Activated naive CD4-positive, alpha-beta T cell treated with anti-CD3 and anti-CD28 coated beads for 36 hours (primary cell): Measurements from ENCODE around the gene CFAP126. TPM values are rescaled to one million over a fixed set of nuclear protein-coding genes. Genes with fewer than 3 reads are reported as not detected.

Experiments
- CTCF ChIA-PET: fragments of 350-600 bp; sonication (Branson Sonifier 250); formaldehyde crosslinking; loops from one replicate; lab custom pipeline; 2021; ENCODE audit warnings: antibody characterized with exemption; lab: Charles Lee
- DNase-seq: peaks from one replicate; pipeline ENCODE4 v3.0.0-alpha.2; 2020
- H3K27ac Mint-ChIP-seq: one replicate; pipeline ENCODE4 v1.8.0; 2021; ENCODE audit warnings: mild to moderate bottlenecking, mixed read lengths
- H3K27me3 Mint-ChIP-seq: one replicate; pipeline ENCODE4 v1.8.0; 2021; ENCODE audit warnings: low read depth, mixed read lengths
- H3K36me3 Mint-ChIP-seq: one replicate; pipeline ENCODE4 v1.8.0; 2021; ENCODE audit warnings: low read depth, mixed read lengths
- H3K4me1 Mint-ChIP-seq: one replicate; pipeline ENCODE4 v1.8.0; 2021; ENCODE audit warnings: low read depth, mixed read lengths
- H3K4me3 Mint-ChIP-seq: one replicate; pipeline ENCODE4 v1.8.0; 2021; ENCODE audit warnings: mild to moderate bottlenecking, moderate library complexity, mixed read lengths
- H3K9me3 Mint-ChIP-seq: one replicate; pipeline ENCODE4 v1.8.0; 2021; ENCODE audit warnings: mixed read lengths
- intact Hi-C: fragments of 100-400 bp; cut with micrococcal nuclease; formaldehyde crosslinking; loops from one replicate; pipeline ENCODE4 v1.15.1; 2023
- total RNA-seq, 2 experiments: library from RNA; stranded (reverse); gene quantifications; one replicate each; pipeline ENCODE4 v1.2.3, GENCODE V29; 2021

The CFAP126 gene
- total RNA-seq, 2 experiments from 2014 or later, result not detected

DNA sequence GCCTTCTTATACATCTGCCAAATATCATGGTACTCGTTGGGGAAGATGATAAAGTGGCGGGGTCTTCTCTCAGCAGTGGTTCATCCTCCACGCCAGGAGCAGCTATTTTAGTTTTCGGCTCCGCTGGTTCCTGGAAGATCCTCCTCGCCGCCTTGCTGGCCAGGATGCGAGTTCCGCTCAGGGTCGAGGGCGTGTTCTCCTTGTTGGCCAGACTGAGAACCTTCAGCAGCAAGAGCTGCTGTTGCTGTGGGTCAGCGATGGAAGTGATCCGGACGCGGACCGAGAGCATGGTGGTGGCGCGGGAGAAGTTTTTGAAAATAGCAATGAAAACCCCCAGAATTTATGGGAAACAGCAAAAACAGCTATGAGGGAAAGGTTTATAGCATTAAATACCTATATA, 11.4 kb upstream of the CFAP126 start:
- CTCF ChIA-PET, result interaction anchor here (1.0 to 9.2 kb wide), 4 partner anchors 150 to 187 kb away, joined by 3 to 179 read pairs (median 4); partner anchors contain the start of gene TOMM40L
- no peak overlapping the region for H3K27ac Mint-ChIP-seq
- H3K4me1 Mint-ChIP-seq, result peaks cover 3% of the 10 kb centered on the region
- DNase-seq, result no peak
- no peak overlapping the region for H3K4me3 Mint-ChIP-seq
- no peaks in the 10 kb centered on the region for H3K36me3 Mint-ChIP-seq
- H3K27me3 Mint-ChIP-seq, result no peaks in the 10 kb centered on the region
- intact Hi-C loops, result no loop called here
- no peaks in the 10 kb centered on the region for H3K9me3 Mint-ChIP-seq

DNA sequence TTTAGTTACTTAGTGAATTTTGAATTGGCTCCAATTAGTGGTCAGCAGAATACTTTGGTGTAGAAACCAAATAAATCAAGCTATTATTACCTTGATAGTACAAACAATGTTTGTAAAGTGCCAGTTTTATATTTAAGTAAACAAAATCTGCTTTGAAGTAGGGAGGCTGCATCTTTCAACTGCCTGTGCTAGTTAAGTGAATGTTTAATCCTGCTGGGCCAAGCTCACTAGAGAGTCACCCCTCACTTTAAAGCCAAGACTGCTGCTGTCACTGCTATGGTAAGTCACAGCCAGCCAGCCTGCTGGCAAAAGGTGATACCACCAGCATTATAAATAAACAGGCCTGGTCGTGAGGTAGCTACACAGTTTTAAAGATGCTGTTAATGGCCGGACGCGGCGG, 10.3 kb upstream of the CFAP126 start:
- H3K36me3 Mint-ChIP-seq, result no peaks in the 10 kb centered on the region
- DNase-seq, result no peak
- H3K4me1 Mint-ChIP-seq, result peaks cover 3% of the 10 kb centered on the region
- no peaks in the 10 kb centered on the region for H3K9me3 Mint-ChIP-seq
- no peak overlapping the region for H3K4me3 Mint-ChIP-seq
- no peak overlapping the region for H3K27ac Mint-ChIP-seq
- intact Hi-C loops, result no loop called here
- CTCF ChIA-PET, result interaction anchor here (0.6 to 9.2 kb wide), 4 partner anchors 8 to 213 kb away, joined by 3 to 179 read pairs (median 4); partner anchors contain the start of gene TOMM40L
- H3K27me3 Mint-ChIP-seq, result no peaks in the 10 kb centered on the region

DNA sequence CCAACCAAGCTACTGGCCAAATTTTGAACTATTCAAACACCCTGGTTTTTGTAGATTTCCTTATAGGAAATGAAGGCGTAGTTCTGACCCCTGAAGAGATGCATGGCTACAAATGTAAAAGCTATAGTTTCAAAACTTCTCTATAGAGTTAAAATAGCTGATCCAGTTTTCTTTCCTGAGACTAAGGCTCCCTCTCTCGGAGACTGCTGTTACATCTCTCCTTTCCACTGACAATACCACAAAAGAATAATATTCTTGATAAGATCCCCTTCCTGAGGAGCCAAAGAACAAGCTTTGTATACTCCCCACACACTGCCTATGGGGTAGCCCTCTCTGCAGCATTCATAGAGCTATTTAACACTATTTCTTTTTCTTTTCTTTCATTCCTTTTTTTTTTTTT, 6.7 kb upstream of the CFAP126 start:
- Mint-ChIP-seq H3K27ac (no peak overlapping the region), H3K27me3 (no peaks in the 10 kb centered on the region), H3K4me3 (no peak overlapping the region), H3K4me1 (no peaks in the 10 kb centered on the region), H3K36me3 (no peaks in the 10 kb centered on the region), H3K9me3 (no peaks in the 10 kb centered on the region)
- CTCF ChIA-PET, result interaction anchor here (0.5 to 1.9 kb wide), 8 partner anchors 8 to 271 kb away, joined by 4 to 6 read pairs (median 5); partner anchors contain the start of gene TOMM40L
- intact Hi-C loops, result no loop called here
- DNase-seq, result no peak

DNA sequence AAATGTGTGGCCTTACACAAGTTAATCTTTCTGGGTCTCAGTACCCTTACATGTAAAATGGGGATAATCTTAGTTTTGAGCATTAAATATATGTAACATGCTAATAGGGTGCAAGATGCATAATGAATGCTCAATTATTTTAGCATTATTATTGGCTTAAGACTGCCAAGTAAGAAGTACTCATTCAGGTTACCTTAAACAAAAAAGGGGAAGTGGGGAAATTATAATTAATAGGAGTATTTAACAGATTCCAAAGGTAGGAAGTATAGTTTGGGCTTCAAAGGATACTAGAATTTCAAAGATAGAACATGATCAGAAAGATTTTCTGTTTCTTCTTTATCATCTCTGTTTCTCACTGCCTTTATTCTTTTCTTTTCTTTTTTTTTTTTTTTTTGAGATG, 5.8 kb upstream of the CFAP126 start:
- intact Hi-C loops, result no loop called here
- Mint-ChIP-seq H3K27ac (no peak overlapping the region), H3K36me3 (no peaks in the 10 kb centered on the region), H3K4me3 (no peak overlapping the region), H3K27me3 (no peaks in the 10 kb centered on the region), H3K4me1 (no peaks in the 10 kb centered on the region), H3K9me3 (no peaks in the 10 kb centered on the region)
- no peak for DNase-seq
- CTCF ChIA-PET, result interaction anchor here (0.8 to 1.9 kb wide), 4 partner anchors 9 to 181 kb away, joined by 3 to 6 read pairs (median 4); no protein-coding TSS in a partner anchor

DNA sequence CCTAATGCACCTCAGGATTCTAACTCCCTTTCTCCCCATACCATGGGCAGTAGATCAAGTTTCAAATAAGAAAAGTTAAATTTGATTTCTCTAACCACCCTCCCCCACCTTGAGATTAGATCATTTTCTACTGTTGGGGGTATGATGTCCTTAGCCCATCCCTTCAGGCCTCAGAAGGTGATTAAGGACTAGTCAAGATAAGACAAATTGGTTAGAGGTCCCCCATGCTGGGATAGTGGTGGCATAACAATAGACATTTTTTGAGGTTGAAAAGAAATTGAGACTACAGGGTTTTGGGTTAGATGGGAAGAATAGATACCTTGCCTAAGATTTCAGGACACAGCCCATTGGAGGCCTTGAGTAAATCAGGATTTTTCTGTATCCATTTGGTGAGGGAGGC, 2.5 kb downstream of the CFAP126 start:
- Mint-ChIP-seq H3K36me3 (peaks cover 9% of the 10 kb centered on the region), H3K4me1 (peaks cover 12% of the 10 kb centered on the region), H3K27me3 (no peaks in the 10 kb centered on the region), H3K4me3 (no peak overlapping the region), H3K27ac (no peak overlapping the region), H3K9me3 (no peaks in the 10 kb centered on the region)
- intact Hi-C loops, result loop anchor here (5.0 kb wide), 1 partner anchor 138 kb away; the partner anchor contains the start of gene TOMM40L
- CTCF ChIA-PET, result no interaction called here
- no peak for DNase-seq

DNA sequence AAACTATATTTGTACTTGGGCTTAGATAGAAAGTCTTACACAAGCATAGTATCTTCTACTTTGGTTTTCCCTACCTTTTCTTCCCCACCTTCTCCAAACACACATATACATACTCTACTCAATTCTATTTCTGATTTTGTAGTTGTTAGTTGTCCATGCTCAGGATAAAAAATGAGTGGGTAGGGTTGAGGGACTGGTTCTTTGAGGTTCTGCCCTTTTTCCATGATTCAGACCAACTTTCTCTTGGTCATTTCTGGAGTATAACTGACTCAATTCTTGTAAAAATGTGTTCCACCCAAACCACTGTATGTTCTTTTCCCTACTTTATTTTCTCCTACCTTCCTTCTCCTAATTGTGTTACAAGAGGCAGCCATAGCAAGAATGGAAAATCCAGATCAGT, 3.3 kb downstream of the CFAP126 start:
- H3K4me1 Mint-ChIP-seq, result peaks cover 14% of the 10 kb centered on the region
- intact Hi-C loops, result no loop called here
- no peak for DNase-seq
- H3K9me3 Mint-ChIP-seq, result no peaks in the 10 kb centered on the region
- CTCF ChIA-PET, result no interaction called here
- peaks cover 11% of the 10 kb centered on the region for H3K36me3 Mint-ChIP-seq
- H3K4me3 Mint-ChIP-seq, result no peak overlapping the region
- H3K27me3 Mint-ChIP-seq, result no peaks in the 10 kb centered on the region
- peak overlapping the region; percentile 31 for H3K27ac Mint-ChIP-seq

DNA sequence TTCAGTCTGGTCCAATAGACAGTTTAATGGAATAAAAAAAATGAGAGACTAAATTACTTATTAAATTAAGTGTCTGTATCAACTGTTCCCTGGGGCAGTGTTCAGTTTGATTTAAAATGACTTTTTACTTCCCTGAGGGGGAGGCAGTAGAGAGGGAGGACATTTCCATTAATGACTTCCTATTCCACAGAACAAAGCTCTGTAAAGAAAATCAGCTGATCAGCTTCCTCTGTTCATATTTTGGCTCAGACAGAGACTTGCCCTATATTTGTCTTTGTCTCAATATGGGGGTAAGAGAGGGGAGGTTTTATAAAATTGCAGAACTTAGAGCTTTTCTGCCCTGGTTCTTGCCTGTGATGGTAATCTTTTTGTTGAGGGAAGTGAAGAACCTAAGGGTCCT, 8.4 kb downstream of the CFAP126 start:
- no peak for DNase-seq
- no peak overlapping the region for H3K4me3 Mint-ChIP-seq
- no peaks in the 10 kb centered on the region for H3K9me3 Mint-ChIP-seq
- intact Hi-C loops, result no loop called here
- no peak overlapping the region for H3K27ac Mint-ChIP-seq
- H3K27me3 Mint-ChIP-seq, result no peaks in the 10 kb centered on the region
- CTCF ChIA-PET, result interaction anchor here (0.6 kb wide), 1 partner anchor 94 kb away, joined by 3 read pairs; no protein-coding TSS in a partner anchor
- peaks cover 12% of the 10 kb centered on the region for H3K36me3 Mint-ChIP-seq
- peaks cover 6% of the 10 kb centered on the region for H3K4me1 Mint-ChIP-seq

DNA sequence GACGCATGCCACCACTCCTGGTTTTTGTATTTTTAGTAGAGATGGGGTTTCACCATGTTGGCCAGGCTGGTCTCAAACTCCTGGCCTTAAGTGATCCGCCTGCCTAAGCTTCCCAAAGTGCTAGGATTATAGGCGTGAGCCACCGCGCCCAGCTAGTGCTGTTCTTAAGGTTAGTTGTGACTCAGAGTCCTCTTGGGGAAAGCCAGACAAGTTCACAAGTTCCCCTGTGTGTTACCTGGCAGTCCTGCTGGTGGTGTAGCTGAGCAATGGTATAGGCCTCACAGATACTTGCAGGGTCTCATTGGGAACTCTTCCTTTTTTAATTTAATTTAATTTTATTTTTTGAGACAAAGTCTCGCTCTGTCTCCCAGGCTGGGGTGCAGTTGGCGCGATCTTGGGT, 10.6 kb downstream of the CFAP126 start:
- peaks cover 5% of the 10 kb centered on the region for H3K4me1 Mint-ChIP-seq
- peaks cover 8% of the 10 kb centered on the region for H3K36me3 Mint-ChIP-seq

DNA sequence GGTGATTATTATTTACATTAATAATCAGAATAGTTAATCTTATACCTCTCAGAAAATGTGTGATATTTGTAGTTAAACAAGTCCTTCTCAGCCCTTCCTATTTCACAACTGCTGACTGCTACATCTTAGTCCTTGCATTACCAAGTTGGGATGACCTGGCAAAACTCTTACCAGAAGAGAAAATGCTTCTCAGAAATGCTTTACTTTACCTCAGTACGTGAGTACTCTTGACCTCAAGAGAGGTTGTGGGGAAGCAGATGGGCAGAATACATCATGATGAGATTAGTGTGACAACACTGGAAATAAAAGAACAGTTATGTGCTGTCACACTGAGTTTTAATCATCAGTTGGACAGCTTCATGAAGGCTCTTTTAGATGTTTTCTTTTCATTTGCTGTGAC, 16.2 kb downstream of the CFAP126 start:
- CTCF ChIA-PET, result no interaction called here
- Mint-ChIP-seq H3K4me3 (no peak overlapping the region), H3K9me3 (no peaks in the 10 kb centered on the region), H3K27ac (no peak overlapping the region), H3K4me1 (peaks cover 2% of the 10 kb centered on the region), H3K36me3 (peaks cover 10% of the 10 kb centered on the region), H3K27me3 (no peaks in the 10 kb centered on the region)
- intact Hi-C loops, result no loop called here
- DNase-seq, result no peak

More for the DNA sequence above, 10.6 kb downstream of the CFAP126 start:
- Mint-ChIP-seq H3K27ac (no peak overlapping the region), H3K27me3 (no peaks in the 10 kb centered on the region), H3K9me3 (no peaks in the 10 kb centered on the region), H3K4me3 (no peak overlapping the region)
- DNase-seq, result no peak
- intact Hi-C loops, result no loop called here
- CTCF ChIA-PET, result interaction anchor here (0.7 to 1.7 kb wide), 2 partner anchors 43 to 66 kb away, joined by 3 to 6 read pairs; no protein-coding TSS in a partner anchor

DNA sequence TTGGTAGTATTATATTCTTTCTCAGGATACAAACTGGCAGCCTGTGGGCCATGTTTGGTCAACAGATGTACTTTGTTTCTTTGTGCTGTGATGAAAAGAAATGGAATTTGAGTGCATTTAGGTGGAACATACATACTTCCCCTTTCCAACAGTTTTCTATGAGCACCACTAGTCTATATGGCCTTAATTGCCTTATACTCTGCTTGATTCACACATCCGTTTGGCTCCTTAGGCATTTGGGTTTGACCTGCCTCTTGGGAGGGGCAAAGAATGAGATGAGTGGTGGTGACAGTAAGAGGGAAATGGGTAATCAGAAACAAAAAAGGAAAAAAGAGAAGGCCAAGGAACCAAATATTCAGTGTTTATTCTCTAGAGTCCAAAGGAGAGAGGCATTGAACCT, 17.0 kb downstream of the CFAP126 start:
- CTCF ChIA-PET, result no interaction called here
- intact Hi-C loops, result no loop called here
- peaks cover 2% of the 10 kb centered on the region for H3K4me1 Mint-ChIP-seq
- H3K27me3 Mint-ChIP-seq, result no peaks in the 10 kb centered on the region
- H3K27ac Mint-ChIP-seq, result no peak overlapping the region
- H3K36me3 Mint-ChIP-seq, result peaks cover 7% of the 10 kb centered on the region
- no peaks in the 10 kb centered on the region for H3K9me3 Mint-ChIP-seq
- no peak overlapping the region for H3K4me3 Mint-ChIP-seq
- no peak for DNase-seq

DNA sequence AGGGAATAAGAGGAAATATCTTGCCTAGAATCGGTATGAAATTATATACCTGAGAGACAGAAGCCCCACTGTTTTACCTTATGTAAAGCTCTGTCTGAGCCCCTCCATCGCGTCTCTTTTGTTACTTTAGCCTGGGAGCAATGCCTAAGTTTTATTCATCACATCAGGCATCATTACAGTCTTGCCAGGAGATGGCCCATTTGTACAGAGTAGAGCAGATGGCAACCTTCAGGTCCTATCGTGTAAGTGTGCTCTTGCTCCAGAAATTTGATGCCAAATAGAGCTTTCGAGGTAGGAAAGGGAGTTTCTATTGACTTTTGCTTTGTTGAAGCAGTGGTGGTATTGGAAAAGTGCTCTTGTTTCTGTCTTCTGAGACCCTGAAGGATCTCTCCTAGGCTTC, 24.9 kb downstream of the CFAP126 start:
- Mint-ChIP-seq H3K4me3 (no peak overlapping the region), H3K9me3 (no peaks in the 10 kb centered on the region), H3K27me3 (no peaks in the 10 kb centered on the region), H3K27ac (no peak overlapping the region), H3K4me1 (peaks cover 2% of the 10 kb centered on the region), H3K36me3 (peaks cover 25% of the 10 kb centered on the region)
- CTCF ChIA-PET, result interaction anchor here (0.8 kb wide), 1 partner anchor 39 kb away, joined by 5 read pairs; no protein-coding TSS in a partner anchor
- DNase-seq, result no peak
- intact Hi-C loops, result no loop called here

DNA sequence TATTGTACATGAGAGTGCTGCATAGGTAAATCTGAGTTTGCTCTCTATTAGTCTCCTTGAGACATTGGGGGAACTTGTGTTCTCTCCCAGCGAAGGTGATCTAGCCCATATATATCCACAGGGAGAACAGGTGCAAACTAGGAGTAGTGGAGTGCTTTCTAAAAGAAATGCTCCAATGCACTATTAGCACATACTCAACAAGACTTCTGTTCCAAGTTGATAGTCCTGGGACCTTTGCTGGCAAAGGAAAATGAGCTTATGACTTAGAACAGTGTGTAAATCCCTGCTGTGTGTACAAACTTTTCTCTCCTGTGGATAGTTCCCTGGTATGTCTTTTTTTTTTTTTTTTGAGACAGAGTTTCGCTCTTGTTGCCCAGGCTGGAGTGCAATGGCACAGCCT, 25.5 kb downstream of the CFAP126 start:
- intact Hi-C loops, result no loop called here
- CTCF ChIA-PET, result interaction anchor here (0.6 to 0.8 kb wide), 3 partner anchors 40 to 395 kb away, joined by 4 to 5 read pairs (median 5); no protein-coding TSS in a partner anchor
- Mint-ChIP-seq H3K27me3 (no peaks in the 10 kb centered on the region), H3K4me3 (no peak overlapping the region), H3K36me3 (peaks cover 25% of the 10 kb centered on the region), H3K9me3 (no peaks in the 10 kb centered on the region), H3K4me1 (peaks cover 2% of the 10 kb centered on the region), H3K27ac (no peak overlapping the region)
- DNase-seq, result no peak

DNA sequence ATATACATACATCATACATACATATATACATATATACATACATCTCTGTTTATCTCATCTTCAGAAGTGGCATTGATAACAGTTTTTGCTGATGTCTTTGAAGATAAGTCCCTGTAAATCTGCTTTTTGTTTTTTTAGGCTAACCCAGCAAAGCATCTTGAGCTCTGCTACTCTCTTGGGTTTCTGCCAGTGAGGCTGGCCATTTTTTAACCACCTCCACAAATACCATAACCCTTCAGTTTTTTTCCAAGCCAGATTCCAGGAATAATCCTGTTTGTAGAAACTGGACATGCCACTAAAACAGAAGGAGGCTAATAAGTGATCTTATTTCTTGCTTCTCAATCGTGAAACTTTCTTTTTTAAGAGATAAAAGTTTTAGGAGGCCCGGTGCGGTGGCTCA, 31.9 kb downstream of the CFAP126 start:
- Mint-ChIP-seq H3K9me3 (no peaks in the 10 kb centered on the region), H3K4me1 (peaks cover 2% of the 10 kb centered on the region), H3K27me3 (no peaks in the 10 kb centered on the region), H3K4me3 (no peak overlapping the region), H3K36me3 (peaks cover 37% of the 10 kb centered on the region), H3K27ac (no peak overlapping the region)
- CTCF ChIA-PET, result no interaction called here
- no peak for DNase-seq
- intact Hi-C loops, result no loop called here
